Astrocyte (in vitro differentiated cells and primary cell): ENCODE measurements around the gene SRP72.

ENCODE experiments used
- CTCF ChIP-seq: IDR thresholded peaks from 2 replicates; pipeline ENCODE4 v1.5.1; 2011; ENCODE audit warnings: low read depth, mild to moderate bottlenecking, inconsistent platforms, low read length, moderate library complexity; ENCODE audit not compliant: insufficient read depth
- EZH2 ChIP-seq: IDR thresholded peaks from 2 replicates; pipeline ENCODE4 v1.6.1; 2012; ENCODE audit warnings: mild to moderate bottlenecking, low read length, inconsistent platforms; ENCODE audit not compliant: insufficient read depth

- TF ChIP-seq CTCF (no peak), EZH2 (no peak)
Observed at GRCh38 chr4:56477192-56477702, 9.8 kb downstream of the SRP72 start.
